Measurements from ENCODE around the gene SFMBT1.
A peak's percentile ranks its signal among the peaks of the same experiment; 100 is the strongest.

The SFMBT1 gene

DNA sequence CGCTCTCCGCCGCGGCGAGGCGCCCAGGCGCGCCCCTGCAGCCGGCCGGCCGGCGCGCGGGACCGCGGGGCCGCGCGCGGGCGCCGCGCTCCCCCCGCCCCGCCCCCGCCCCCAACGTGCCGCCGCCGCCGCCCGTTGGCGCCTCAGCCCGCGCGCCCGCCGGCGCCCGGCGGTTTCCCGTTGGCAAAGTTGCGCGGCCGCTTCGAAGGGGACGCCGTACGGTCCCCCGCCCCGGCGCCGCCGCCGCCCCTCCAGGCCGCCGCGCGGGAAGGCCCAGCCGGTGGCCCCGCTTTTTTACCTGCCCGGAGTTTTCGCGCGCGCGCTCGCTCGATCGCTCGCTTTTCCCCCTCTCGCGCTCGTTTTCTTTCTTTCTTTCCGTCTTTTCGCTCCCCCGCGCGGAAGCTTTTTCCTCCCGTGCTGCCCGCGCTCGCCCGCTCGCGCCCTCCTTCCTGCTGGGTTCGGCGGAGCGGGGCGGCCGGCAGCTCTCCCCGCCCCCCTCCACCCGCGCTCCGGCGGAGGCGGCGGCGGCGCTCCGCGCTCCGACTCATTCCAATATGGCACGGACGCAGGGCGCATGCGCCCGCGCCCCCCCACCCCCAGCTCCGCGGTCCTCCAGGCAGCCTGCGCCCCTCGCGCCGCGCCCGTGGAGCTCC, at the start of gene SFMBT1:
TSS of gene SFMBT1 (minus strand) at position 556 of the 653 bp plus-strand sequence. CDS start 76,945 bp downstream, outside the sequence.
- peak; percentile 76 for DNase-seq

DNA sequence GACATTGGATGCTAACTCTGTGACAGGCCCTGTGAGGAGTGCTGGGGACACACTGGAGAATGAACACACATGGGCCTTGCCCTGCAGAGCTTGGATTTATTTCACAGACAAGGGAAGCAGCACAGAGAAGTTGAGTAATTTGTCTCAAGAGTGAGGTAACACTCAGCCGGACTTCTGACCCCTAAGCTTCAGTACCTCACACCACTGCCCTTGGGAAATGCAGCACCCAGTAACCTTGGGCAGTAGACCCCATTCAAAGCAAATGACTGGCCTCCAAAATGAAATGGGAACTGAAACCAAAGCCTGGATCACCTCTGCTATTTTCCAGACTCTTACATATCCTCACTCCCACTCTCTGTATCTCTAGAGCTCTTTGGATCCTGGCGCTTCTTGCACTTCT, 47.1 kb upstream of the SFMBT1 start:
- DNase-seq: no peak

DNA sequence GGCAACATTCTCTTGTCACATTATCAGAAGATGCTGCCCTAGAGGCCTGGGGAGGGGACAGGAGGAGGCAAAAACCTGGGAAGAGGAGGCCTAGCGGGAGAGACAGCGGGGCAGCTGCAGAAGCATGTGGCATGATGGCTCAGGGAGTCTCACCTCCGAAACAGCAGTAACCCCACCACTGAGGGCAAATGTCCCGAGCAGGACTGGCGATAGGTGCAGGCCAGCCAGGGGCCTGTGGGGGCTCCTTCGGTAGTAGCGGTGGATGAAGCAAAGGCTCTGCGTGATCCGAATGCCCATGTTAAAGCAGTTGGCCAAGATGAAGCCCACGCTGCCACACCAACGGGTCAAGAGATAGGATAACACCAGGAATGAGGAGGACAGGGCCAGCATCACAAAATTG, 46.3 kb upstream of the SFMBT1 start:
- no peak for DNase-seq

DNA sequence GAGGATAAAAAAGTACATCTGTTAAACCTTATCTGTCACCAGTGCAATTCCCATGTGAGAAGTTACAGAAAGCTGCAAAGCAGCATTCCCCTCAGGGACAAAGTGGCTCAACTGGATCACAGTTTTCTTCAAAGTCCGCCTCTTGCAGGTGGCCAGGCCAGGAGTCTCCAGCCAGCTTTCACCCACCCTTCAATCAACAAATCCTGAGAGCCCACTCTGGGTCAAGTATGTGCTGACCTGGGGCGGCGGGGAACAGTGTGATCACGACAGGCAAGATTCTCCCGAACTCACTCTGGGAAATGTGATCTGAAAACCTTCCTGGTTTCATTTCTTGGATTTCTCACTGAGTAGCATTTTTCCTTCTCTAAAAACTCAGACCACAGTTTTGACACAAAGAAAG, 45.1 kb upstream of the SFMBT1 start:
- no peak for DNase-seq

DNA sequence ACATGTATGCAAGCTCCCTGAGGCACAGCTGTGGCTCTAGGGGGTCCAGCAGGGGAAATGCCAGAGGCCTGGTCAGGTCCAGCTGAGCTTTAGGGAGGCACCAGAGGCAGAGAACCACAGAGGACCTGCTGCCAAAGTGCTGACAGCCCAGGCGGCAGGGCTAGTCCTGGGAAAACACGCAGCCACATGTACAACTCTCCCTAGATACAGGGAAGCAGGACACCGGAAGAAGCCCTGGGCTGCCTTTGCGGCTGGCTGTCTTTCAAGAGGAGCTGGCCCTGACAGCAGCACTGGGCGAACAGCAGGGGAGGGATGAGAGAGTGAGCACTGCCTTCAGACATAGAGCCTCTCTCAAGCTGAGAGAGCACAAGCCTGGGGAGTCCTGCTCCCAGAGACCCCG, 43.6 kb upstream of the SFMBT1 start:
- DNase-seq: no peak

DNA sequence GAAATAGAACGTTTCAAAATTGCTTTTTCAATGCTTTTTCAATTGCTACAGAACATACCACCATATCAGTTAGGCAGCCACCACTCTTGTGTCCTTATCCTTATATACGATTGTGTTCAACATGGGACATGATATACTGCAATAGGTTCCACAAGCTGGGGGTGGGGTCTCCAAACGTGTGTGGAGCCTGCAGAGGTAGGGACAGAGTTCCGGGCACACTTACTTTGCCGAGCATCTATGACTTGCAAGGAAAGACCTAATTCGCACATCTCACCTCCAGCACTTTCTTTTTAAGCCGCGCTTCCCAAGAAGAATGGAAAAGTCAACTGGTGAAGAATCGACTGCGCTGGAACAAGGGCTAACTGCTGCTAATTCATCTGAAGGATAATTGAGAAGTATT, 39.6 kb upstream of the SFMBT1 start:
- no peak for DNase-seq

GRCh38 chr3:53084310-53085001, 38.6 kb upstream of the SFMBT1 start:
- no peak for DNase-seq

DNA sequence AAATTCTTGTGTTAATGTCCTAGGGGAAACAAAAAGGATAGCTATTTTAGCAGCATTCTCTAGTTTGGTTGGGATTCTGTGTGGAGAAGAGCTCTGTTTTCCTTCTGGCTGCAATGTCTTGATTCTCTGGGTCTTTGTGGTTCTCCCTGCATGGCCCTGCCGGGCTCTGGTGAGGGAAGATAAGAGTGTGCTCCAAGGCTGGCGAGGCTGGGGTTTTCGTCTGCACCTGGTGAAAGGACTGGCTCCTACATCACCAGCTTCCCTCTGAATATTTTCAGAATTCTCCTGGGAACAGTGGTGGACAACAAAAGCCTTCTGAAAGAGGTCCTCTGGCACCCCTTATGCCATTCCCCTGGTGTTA, 38.1 kb upstream of the SFMBT1 start:
- DNase-seq: no peak

GRCh38 chr3:53083521-53083920, 37.6 kb upstream of the SFMBT1 start:
- no peak for DNase-seq

DNA sequence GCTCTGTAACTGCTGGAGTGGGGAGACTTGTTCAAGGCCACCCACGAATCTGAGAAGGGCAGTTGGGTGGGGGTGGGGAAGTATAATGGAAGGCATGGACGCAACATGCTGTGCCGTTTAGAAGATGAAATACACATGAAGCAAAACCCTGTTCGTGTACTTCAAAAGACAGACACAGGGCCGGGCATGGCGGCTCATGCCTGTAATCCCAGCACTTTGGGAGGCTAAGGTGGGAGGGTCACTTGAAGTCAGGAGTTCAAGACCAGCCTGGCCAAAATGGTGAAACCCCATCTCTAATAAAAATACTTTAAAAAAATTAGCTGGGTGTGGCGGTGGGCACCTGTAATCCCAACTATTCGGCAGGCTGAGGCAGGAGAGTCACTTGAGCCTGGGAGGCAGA, 36.9 kb upstream of the SFMBT1 start:
- DNase-seq: no peak

GRCh38 chr3:53081318-53081717, 35.4 kb upstream of the SFMBT1 start:
- DNase-seq: no peak

DNA sequence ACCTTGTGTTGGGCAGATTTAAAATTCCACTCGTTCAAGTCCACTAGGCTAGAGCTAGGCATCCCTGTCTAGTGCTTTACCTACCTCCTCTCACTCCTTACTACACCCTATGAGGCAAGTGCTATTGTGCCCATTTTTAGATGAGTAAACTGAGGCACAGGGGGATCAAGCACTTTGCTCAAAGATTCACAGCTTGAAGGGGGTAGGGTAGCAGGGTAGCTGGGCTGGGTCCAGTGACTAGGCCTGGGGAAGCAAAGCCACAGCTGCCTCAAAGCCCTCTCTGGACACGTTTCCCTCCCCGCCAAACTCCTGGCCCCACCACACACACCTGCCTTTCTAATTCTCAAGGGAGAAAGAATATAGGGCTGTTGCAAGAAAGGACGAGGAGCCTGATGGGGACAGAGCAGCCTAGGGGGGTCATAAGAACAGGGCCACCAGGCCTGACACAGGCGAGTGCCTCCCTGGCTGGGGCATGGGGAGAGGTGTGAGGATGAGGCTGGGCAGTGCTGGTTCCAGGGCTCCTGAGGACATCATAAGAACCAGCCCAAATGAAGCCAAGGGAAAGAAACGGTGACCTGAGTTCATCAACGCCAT, 34.8 kb upstream of the SFMBT1 start:
- DNase-seq: no peak

GRCh38 chr3:53079791-53080555, 34.1 kb upstream of the SFMBT1 start:
- no peak for DNase-seq

DNA sequence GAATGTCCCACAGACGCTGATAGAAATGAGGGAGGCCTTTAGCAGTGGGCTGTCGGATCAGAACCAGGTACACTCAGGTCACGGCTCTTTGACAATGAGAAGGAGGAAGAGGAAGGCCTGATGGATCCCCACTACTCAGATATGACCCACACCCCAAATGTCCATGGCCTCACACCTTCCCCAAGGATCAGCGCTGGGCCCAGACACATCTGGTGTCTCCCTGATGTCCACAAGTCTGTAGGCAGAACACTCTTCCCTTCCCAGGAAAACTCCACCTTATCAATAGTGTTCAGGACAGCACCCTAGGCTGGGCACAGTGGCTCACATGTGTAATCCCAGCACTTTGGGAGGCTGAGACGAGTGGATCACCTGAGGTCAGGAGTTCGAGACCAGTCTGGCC, 33.3 kb upstream of the SFMBT1 start:
- no peak for DNase-seq

- DNase-seq: no peak
These were observed 32.8 kb upstream of the SFMBT1 start for GRCh38 chr3:53078656-53079055.

DNA sequence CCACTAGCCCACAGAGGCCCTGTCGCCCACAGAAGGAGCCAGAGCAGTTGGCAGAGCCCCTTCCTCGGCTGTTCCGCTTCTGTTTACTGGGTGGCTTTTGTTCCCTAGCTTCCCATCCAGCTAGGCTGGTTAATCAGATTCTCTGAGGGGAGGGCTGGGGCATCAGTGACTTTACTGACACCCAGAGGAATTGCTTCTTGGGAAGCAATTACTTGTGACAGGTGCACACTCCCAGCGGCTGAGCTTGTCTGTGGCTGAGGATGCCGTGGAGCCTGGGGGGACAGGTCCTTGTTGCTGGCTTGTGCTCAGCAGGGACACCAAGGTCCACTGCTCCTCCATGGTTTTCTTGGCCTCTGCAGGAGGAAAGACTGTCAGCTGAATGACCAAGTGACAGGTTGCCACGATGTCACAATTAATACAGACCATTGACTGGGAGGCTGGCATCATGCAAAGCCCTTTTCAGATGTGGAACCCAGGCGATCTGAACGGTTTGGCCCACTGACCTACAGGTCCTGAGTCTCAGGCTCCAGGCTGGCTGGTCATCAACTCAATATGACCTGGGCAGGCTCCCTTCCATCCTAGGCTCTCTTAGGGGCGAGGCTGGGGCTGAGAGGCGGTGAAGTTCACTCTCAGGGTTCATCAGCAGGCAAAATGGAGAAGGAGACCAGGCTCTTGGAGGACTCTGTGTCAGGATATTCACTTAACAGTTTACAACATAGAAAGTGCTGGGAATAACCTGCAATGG, 31.8 kb upstream of the SFMBT1 start:
- no peak for DNase-seq

DNA sequence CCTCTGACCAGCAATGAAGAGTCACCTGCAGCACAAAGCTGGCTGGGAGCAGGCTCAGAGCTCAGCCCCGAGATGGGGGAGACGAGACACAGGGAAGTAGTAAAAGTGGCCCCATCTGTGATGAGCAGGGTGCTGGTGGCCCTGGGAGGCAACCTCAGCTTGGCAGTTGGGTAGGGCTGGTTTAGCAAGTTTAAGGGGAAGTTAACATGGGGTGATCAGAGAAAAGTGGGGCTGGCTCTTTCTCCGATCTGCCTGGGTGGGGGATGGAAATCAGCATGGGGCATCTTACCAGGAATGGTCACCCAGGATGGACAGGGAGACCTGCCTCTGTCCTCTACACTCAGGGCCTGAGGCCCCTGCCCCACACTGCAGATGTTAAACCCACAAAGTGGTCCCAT, 29.9 kb upstream of the SFMBT1 start:
- no peak for DNase-seq

- no peak for DNase-seq
These were observed 29.2 kb upstream of the SFMBT1 start for GRCh38 chr3:53074761-53075742.

DNA sequence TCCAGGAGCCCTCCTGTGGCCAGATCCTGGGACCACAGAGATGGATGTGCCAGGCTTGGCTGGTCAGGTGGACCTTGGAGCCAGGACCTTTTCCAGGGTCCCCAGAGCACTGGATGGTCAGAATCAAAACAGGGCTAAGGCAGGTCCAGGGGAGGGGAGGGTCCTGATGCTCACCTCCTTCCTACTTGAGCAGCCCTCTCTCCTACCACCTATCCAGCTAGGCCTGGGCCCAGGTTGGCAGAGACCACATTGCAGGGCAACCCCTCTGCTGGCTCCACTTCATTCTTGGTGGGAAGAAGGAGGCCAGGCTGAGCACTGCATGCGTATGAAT, 28.5 kb upstream of the SFMBT1 start:
- no peak for DNase-seq

- DNase-seq: no peak
These were observed 27.9 kb upstream of the SFMBT1 start for GRCh38 chr3:53073553-53074365.
